Dedifferentiated amniotic fluid mesenchymal stem cell (primary cell): Measurements from ENCODE around the gene TM2D3.
"Not testable (repeated sequence)": the region's sequence is repeated elsewhere in the genome, so short reads cannot be mapped to it uniquely, and the experiment has no call there.

Experiments
- DNase-seq: peaks from one replicate; pipeline ENCODE4 v3.0.0-alpha.2; 2016; ENCODE audit errors: extremely low spot score

Gene TM2D3

DNA sequence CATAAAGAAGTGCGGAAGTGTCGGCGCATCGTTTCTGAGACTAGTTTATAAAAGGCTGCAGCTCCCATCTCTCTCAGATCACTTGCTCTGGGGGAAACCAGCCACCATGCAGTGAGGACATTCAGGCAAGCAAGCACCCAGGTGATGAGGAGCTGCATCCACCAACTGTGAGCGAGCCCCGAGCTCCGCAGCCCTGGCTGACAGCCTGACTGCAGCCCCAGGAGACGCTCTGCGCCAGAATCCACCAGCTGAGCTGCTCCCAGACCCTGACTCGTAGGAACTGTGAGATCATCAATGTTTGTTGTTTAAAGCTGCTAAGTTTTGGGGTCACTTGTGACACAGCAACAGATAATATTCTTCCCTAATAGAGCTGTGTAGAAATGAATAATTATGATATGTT lies 5.0 kb upstream of the TM2D3 start:
- no peak for DNase-seq

DNA sequence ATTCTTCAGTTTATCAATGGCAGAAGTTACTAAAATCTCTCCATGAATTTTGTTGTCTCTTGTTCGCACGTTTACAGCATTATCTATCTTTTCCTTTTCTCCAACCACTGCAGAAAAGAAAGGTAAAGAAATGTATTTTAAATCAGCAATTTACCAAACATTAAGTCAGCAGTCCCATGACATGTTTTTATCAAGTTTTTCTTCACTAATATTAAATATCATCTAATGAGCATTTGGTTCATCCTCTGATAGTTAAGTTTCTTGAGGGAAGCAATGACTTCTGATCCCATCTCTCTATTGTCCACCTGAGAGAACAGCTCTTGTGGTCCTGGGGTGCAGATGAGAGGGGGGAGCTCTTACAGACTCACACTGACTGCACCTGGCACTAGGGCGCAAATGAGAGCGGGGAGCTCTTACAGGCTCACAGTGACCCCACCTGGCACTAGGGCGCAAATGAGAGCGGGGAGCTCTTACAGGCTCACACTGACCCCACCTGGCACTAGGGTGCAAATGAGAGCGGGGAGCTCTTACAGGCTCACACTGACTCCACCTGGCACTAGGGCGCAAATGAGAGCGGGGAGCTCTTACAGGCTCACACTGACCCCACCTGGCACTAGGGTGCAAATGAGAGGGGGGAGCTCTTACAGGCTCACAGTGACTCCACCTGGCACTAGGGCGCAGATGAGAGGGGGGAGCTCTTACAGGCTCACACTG lies 2.6 kb upstream of the TM2D3 start:
- DNase-seq, result not testable (repeated sequence)

DNA sequence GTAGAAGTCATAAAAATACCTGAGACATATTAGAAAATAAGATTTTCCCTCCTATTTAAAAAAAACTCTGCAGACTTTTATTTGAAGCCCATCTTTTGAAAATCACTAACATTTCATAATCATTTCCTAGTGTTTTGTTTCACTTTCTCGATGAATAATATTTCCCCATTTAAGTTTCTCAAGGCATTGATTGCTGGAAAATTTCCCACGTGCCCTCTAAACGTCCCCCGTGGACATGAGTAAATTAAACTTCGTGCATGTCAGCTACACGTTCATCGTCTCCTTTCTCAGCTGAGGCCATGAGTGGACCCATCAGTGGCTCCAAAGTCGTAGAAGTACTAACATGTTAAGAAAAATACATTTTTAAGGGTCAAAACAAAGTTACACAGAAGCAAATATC lies 2.0 kb upstream of the TM2D3 start:
- no peak for DNase-seq

DNA sequence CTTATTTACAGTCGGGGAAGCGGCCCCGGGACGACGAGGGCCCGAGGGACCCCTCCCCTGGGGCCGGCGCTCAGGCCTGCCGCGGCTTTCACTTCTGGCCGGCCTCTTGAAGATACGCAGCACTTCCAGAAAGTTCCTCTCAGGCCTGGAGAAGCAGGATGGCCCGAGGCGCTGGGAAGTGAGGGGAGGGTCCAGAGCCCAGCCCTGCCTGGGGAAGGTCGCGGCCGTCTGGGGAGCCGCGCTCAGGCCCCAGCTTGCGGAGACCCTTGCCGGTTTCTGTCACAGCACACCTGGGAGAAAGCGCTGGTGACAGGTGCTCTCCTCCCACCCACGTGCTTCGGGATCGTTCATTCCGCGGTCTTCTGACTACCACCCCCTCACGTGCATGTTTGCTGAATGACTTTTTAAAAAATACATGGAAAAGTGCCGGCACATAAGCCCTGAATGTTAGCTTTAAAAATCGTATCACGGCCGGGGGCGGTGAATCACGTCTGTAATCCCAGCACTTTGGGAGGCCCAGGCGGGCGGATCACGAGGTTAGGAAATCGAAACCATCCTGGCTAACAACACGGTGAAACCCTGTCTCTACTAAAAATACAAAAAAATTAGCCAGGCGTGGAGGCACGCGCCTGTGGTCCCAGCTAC lies 727 bp upstream of the TM2D3 start:
- DNase-seq, result no peak

DNA sequence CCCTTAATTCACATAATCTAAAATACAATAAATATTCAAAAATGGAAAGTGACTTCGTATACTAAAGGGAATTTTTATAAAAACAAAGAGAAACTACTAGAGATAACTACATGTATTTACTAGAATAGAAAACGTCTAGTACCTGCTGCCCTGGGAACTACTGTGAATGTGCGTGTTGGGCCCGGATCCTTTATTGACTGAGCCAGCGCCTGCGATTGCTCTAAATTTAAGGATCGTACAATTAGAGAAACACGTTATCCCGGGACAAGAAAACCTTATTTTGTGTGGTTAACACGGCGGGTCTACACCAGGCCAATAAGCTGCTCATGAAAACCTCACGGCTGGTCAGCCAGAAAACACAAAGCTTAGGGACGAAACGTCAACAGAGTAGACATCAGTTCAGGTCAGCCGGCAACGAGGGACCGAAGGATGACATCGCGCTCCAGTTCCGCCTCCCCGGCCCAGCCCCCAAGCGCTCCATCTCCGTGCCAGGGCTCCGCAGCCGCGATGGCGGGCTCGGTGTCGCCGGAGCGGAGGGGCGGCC lies 555 bp downstream of the TM2D3 start:
- no peak for DNase-seq

DNA sequence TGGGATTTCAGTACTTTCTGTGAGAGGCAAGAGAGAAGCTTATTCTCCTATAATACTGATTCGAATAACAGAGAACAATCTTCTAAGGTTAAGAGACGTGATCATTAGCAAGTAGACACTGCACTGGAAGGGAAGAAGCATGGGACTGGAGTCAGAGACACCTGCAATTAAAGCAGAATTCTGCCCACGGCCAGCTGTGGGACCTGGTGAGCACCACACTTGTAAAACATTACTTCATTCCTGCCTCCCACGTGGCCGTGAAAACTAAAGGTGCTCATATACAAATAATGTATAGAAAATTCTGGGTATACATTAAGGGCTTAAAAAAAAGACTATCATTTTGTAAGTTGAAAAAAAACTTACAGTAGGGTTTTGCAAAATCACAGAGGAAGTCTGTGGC lies 2.0 kb downstream of the TM2D3 start:
- DNase-seq, result no peak

DNA sequence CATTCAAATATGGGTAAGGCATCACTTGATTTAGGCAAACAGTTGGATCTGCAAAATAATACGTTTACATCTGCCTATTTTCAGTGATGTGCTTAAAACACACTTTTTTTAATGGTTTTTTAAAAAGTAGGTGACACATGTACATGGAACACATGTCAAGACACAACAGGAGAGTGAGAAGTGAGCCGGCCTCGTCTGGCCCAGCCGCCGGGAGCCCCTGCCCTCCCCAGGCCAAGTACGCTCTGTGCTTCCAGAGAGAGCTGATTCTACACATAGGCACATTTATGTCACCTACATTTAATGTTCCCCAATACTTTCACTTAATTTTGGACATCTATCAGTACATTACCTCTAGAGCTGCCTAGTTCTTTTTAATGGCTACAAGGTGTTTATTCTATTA lies 3.8 kb downstream of the TM2D3 start:
- no peak for DNase-seq

DNA sequence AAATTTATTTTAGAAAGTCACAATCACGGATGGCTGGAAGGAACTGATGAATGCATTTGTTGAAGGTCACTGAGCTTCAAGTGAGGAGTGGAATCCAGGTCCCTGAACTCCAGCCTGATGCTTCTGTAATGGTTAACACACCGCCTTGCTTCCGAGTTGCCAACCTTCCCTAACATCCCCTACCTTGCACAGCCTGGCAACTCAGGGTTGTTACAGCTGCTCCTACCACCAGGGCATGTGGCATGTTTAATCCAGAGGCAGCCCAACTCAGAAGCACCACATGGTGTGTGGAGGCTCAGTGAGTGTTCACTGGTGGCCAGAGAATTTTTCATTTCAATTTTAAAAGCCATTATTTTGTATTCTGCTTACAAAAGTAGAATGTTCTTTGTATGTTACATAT lies 4.9 kb downstream of the TM2D3 start:
- DNase-seq, result no peak

DNA sequence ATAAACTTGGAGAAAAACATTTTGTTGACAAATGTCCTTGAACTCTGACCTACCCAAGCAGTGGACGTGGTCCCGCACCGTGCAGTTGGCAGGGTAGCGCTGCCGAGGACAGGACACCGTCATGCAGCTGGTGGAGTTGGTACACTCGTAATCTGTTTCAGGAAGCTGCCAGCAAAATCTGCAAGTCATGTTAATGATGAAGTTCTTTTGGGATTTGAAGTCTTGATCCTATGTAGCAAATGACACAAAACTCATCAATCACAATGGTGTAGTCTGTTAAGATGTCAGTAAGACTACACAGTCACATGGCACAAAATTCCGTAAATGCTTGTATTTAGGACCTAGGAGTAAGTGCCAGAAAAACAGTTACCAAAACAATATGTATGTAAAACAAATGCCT lies 5.5 kb downstream of the TM2D3 start:
- no peak for DNase-seq

DNA sequence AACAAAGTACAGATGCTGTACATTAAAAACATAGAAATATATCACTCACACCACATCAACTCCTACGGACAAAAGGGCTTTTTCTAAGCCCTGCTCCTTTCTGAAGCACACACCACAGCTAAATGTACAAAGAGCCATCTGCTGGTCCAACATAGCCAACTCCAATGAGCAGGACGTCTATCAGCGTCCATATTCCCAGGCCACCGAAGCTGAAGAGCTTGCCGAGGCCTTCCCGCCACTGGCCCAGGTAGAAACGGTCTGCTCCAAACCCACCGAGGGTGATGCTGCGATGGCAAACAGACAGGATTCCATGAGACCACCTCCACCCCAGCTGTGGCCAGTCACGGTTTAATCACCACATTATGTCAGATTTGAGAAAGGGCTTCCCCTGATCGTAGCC lies 9.8 kb downstream of the TM2D3 start:
- no peak for DNase-seq

DNA sequence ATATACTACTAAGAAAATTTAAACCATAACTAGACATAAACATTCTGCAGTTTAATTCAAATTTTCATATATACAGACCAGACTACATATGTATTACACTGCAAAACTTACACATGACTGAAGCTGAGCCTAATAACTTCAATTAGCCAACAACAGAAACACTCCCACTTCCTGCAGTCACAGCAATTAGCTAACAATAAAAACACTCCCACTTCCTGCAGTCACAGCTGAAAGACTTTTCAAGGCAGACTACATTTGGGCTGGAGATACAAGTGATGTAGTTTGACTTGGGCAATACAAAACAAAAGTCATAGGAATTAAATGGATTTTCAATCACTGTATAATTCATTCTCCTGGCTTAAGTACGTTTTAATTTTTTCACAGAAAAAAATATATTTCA lies 10.3 kb downstream of the TM2D3 start:
- no peak for DNase-seq

DNA sequence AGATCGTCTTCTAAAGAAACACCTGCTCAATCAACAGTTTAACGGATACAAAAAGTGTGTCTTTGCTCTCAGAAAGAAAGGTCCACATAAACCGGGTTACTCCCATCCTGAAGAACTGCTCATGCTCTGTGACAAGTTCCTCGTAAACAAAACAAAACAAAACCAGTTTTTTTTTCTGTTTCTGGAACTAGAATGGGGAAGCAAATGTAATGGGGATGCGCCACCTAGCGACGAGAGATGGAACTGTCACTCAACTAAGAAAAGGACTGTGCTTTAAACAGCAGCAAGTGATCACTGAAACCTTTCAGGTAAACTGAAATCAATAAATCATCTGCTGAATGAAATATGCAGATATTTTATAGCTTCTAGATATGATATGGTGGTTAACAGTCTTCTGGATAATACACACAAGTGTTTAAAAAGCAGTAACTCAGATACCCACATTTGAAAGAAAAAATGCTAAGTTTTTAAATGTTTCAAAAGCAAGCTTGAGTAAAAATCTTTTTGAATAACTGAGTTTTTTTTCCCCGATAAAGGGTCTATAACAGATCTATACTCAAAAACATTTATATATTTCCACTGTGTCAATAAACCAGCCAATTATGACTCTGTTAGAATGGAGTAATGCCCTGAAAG lies 10.9 kb downstream of the TM2D3 start:
- peak; percentile 84 for DNase-seq

DNA sequence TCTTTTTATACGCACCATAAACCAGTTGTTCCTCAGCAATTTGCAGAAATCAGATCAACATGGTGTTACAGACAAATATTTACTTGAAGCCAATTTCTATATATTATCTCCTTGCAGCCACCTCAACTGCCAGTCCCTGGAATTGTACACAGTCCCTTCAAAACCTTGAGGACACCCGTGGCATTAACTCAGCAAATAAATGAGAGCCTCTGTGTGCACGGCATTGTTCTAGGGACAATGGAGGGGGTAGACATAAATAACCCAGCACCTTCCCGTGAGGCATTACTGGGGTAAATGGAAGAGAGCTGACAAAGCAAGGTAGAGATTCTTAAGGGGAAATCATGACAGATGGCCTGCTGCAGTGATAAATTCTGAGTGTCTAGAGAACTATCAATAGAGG lies 12.5 kb downstream of the TM2D3 start:
- DNase-seq, result no peak

DNA sequence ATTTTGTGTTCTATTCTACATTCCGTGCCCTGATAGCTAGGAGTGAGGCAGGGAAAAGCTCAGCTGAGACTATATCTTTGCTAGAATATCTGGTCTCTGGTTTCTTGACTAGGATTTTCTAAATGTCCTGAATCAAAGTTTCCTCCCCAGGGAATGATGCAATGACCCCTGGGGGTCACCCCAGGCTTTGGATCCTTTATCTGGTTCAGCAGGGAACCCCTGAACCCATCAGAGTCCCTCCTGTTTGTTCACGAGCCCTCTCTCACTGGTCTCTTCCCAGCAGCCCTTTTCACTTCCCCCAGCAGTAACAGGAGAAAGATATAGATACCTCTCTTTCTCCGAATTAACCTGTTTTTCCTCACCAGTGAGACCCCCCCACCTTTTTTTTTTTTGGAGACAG lies 14.3 kb downstream of the TM2D3 start:
- no peak for DNase-seq

DNA sequence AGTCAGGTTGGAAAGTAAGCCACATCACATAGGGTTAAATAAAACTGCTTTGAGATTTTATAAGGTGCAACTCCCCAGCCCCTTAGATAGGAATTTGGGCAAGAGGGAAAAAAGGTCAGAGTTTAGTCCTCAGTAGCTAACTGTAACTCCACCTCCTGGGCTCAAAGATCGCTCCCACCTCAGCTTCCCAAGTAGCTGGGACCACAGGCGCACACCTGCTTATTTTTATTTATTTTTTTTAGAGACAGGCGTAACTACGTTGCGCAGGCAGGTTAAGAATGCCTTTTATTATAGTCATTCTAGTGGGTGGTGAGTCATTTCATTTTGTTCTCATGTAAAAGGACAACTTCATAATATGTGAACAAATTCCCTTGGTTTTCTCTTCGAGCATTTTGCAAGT lies 14.7 kb downstream of the TM2D3 start:
- DNase-seq, result no peak

DNA sequence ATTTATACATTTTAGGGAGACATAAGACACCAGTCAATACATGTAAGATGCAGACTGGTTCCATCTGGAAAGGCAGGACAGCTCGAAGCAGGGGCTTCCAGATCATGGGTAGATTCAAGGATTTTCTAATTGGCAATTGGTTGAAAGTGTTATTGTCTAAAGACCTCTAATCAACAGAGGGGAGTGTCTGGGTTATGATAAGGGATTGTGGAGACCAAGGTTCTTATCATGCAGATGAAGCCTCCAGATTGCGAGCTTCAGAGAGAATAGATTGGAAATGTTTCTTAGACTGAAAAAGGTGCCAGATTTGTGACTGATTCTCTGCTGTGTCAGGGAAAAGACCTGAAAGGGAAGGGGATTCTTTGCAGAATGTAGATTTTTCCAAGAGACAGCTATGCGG lies 15.1 kb downstream of the TM2D3 start:
- DNase-seq, result no peak

DNA sequence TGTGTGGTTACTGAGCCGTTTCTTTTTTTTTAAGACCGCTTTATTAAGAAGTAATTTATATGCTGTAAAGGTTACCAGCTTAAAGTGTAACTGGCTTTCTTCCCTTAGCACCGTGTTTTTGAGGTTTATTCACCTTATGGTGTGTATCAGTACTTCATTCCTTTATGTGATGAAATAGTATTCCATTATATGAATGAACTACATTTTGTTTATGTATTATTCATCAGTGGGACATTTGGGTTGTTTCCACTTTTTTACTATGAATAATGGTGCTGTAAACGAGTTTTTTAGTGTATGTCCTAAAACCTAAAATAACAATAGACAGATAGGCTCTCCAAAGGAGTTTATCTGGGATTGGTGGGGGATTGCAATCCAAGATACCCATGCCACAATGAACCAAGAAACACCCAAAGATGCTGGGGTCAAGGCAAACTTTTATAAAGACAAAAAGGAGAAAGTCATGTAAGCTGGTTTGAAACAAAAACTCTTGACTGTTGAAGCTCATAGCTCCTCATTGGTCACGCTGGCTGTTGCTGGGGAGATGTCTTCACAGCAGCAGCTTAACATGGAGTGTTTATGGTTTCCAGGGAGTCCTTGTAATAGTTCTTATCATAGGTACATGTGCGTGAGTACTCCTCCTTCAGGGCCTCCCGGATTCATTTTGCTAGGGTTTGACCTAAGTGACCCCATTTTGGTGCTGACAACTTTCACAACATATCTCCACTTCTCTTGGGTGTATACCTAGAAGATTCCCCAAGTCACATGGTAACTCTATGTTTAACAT lies 16.0 kb downstream of the TM2D3 start:
- no peak for DNase-seq

DNA sequence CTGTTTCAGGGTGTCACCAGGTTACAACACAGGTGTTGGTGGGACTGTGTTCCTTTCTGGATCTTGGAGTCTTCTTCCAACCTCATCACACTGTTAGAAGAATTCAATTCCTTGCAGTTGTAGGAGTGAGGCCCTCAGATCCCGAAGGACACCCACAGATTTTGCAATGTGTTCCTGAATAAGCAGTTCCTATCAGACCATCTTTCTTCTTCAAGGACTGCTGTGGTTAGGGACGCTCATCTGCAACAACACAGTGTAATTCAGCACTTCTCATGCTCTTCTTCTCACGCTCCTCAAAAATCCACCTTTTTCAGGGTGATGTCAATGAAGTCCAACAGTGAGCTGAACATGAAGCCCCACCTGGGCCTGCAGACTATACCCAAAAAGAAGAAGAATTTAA lies 18.8 kb downstream of the TM2D3 start:
- DNase-seq, result no peak

DNA sequence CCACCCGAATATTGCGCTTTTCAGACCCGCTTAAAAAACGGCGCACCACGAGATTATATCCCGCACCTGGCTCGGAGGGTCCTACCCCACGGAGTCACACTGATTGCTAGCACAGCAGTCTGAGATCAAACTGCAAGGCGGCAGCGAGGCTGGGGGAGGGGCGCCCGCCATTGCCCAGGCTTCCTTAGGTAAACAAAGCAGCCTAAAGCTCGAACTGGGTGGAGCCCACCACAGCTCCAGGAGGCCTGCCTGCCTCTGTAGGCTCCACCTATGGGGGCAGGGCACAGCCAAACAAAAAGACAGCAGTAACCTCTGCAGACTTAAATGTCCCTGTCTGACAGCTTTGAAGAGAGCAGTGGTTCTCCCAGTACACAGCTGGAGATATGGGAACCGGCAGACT lies 25.5 kb downstream of the TM2D3 start:
- not testable (repeated sequence) for DNase-seq

DNA sequence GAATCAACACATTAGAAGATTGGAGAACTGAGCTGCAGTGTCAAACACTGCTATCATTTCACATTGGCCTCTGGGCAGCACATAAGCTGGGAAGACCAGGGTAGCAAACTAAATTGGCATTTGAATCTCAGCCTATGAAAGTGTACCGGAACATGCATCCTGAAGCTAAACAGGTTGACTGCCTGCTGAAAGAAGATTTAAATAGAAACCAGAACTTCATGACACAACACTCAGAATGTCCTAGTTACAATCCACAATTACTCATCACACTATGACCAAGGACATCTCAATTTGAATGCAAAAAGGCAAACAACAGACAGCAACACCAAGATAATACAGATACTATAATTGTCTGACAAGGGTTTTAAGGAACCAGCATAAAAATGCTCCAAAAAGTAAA lies 26.2 kb downstream of the TM2D3 start:
- DNase-seq, result no peak

DNA sequence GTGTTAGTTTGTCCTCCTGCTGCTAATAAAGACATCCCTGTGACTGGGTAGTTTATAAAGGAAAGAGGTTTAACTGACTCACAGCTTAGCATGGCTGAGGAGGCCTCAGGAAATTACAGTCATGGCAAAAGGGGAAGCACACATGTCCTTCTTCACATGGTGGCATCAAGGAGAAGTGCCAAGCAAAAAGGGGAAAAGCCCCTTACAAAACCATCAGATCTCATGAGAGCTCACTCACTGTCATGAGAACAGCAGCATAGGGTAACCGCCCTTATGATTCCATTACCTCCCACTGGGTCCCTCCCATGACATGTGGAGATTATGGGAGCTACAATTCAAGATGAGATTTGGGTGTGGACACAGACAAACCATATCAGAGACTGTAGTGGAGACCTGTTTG lies 27.0 kb downstream of the TM2D3 start:
- no peak for DNase-seq
